Measurements from ENCODE around the gene WNT7B.
"Not testable (repeated sequence)": the region's sequence is repeated elsewhere in the genome, so short reads cannot be mapped to it uniquely, and the experiment has no call there.

WNT7B gene

GRCh38 chr22:46007848-46008261 is 30.9 kb upstream of the WNT7B start:
- no peak for DNase-seq

DNA sequence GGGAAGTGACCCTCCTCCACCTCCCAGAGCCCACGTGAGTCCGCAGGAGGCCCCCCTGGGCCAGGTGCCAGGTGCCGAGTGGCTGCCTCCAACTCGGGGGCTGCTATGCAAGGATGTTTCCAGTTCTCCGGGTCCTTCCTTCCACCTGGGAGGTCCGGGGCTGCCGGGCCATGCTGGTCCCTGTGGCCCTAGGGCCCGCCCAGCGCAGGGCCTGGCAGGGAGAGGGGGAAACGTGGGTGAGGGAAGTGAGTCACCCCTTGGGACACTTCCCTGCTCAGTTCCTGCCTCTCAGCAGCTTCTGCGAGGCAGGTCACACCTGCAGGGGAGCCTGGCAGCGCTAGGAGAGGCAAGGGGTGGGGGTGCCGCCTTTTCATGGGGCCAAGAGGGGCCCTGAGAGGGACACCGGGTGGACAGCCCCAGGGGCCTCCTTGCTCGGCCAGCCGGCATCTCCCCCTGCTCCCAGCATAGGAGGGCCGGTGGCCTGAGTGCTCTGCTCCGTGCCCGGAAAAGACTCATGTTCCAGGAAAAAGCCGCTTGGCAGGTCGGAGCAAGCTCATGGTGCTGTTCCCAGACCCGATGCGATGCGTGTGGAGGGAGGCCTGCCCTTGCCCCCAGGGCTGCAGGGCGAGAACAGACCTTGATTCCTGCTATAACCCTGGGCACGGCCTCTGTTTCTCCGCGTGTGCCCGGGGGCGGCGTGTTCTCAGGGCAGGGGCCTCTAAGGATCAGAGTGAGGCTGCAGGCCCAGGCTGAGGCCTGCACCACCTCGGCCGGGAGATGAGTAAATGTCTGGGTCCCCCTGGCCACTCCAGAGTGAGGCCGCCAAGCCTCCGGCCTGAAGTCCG is 30.3 kb upstream of the WNT7B start:
- no peak for DNase-seq

DNA sequence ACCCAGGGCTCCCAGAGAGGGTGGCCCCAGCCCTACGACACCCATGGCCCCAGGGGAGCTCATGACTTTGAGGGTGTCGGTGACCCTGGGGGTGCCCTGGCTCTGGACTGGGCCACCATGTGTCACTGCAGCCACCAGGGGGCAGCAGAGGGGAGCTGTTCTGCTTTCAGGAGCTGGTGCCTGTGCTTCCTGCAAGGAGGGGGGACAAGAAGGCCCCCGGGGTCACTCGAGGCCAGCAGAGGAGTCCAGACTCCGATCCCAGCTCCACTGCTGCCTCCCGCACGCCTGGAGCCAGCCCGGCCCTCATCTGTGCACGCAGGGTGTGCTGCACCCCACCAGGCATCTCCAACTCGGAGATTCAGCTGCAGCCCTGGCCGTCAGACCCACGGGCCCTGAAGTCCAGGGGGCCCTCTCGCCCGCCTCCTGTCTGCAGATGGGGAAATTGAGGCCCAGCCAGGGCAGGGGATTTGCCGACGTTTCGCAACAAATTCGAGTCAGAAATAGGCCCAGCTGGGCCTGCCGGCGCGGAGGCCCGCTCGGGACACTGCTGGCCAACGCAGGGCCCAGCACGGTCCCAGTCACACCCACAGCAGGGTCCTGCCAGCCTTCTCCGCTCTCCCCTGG is 29.5 kb upstream of the WNT7B start:
- DNase-seq: peak; percentile 96

DNA sequence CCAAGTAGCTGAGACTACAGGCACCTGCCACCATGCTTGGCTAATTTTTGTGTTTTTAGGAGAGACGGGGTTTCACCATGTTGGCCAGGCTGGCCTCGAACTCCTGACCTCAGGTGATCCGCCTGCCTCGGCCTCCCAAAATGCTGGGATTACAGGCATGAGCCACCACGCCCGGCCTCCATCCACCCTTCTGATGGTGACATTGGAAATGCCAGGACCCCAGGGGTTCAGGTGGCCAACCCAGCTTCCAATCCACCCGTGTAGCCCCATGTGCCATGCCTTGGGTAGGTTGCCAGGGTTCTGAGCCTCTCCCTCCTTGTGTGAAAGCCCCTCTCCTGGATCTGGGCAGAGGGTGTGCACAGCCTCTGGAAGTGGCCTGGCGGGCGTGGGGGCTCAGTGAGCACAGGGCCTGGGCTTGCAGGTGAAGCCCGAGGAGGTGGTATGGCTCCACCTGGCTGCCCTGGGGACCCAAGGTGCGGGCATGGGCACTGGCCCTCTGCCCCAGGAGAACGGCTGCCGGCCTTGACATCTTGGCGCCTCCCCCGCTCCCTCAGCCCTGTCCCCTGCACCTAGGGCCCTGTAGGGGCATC is 28.2 kb upstream of the WNT7B start:
- DNase-seq: not testable (repeated sequence)

DNA sequence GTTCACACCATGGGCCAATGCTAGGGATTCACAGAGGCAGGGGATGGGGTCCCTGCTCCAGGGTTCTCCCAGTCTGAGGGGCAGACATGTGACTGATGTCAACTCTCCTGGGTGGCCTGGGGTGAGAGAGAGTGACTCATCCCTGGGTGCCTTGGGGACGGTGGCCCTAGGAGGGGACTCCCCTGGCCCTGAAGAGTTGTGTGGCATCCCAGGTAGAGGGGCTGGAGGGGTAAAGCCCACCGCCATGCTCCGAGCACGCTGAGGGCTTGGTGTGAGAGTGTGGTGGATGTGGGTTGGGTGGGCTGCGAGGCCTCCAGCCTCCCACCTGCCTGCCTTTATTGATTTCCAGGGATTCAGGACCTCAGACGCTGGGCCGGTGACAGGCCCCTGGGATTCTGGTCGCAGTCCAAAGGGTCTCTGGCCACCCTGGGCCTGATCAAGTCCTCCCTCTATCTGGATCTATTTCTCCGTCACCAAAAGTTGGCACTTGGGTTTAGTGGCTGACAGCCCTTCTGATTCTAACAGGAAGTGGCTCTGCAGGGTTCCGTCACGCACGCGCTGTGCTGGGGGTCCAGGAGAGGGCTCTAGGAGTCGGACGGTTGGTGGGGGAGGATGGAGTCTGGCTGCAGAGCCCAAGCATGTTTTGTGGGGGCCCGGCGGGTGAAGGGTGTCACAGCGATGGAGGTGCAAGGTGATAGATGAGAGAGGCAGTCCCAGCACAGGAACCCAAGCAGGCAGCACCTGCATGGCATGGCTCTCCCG is 27.3 kb upstream of the WNT7B start:
- peak; percentile 40 for DNase-seq

DNA sequence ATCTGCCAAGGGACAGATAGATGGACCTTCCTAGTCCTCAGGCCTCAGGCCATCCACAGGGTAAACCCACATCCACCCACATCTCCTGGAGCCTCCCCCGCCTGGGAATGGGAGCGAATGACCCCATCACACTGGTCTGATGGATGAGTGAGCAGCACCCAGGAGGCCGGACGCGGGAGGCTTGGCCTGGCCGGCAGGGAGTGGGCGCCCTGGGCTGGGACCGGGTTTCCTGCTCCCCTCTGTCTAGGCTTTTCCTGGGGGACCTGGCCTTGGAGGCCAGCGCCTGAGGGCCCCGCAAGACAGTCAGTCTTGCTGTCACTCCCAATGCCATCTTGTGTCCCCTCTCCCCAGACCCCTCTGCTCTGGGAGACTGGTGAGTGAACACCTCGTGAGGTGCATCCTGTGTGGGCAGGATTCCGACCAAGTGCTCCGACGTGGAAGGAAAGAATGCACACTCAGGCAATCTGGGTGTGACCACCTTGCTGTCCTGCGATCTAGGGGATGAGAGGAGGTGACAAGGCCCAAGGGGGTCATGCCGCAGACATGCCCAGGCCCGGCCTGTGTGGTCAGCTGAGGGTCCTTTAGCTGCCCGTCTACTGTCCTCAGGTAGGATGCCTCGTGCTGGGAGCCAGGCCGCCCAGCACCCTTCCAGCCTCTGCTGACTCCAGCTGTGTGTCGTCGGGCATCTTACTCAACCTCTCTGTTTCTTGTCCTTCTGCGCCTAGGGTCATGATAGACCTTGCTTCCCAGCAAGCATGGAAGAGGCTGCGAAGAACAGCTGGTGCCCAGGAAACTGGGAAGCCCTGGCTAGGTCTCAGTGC is 26.5 kb upstream of the WNT7B start:
- no peak for DNase-seq

DNA sequence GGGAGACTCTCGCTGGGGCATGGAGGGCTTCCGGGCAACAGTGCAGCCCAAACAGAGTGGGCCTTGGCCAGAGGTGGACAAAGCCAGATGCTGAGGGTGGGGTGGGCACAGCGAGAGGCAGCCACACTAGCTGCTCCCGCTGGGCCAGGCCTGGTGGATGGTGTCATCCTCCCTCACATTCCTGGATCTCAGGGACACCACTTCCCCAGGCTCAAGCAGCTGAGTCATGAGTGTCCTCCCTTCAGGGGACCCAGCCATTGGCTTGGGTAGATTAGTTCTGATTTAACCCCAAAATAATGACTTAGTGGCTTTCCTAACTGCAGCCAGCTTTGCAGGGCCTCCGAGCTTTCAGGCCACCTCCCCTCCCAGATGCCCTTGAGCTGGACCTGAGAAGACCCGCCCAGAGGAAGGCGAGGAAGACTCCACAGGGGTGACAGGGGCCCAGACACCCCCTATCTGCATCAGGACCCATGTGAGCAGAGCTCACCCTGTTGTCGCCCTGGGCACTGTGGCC is 25.9 kb upstream of the WNT7B start:
- no peak for DNase-seq

DNA sequence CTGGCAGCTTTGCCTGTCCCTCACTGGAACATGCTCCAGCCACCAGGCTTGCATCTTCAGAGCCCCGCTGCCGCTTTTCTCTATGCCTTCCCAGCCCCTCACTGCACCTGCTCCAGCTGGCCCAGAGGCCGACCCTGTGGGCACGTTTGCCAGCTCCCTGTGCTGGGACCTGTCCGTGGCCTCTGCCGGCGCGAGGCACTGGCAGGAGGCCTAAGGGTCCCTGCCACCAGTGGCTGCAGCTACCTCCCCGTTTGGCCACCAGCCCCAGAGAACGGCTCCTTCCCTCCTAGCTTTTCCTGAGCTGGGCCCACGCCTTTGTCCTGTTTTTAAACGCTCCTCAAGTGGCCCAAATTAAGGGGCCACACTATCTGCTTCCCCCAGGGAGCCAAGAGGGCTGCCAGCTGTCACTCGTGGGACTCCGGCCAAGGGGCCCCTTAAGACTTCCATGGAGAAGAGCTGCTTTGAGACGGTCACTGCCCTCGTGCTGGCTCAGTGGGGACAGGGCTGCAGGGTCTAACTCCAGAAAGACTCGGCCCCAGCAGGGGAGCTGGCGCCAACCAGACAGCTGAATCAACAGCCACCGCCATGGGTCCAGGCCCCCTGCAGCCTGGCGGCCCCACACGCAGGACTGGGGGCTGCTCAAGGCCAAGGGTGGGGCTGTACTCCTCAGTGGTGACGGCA is 24.6 kb upstream of the WNT7B start:
- no peak for DNase-seq

- DNase-seq: no peak
Observed at GRCh38 chr22:46001046-46001425, 24.1 kb upstream of the WNT7B start.

DNA sequence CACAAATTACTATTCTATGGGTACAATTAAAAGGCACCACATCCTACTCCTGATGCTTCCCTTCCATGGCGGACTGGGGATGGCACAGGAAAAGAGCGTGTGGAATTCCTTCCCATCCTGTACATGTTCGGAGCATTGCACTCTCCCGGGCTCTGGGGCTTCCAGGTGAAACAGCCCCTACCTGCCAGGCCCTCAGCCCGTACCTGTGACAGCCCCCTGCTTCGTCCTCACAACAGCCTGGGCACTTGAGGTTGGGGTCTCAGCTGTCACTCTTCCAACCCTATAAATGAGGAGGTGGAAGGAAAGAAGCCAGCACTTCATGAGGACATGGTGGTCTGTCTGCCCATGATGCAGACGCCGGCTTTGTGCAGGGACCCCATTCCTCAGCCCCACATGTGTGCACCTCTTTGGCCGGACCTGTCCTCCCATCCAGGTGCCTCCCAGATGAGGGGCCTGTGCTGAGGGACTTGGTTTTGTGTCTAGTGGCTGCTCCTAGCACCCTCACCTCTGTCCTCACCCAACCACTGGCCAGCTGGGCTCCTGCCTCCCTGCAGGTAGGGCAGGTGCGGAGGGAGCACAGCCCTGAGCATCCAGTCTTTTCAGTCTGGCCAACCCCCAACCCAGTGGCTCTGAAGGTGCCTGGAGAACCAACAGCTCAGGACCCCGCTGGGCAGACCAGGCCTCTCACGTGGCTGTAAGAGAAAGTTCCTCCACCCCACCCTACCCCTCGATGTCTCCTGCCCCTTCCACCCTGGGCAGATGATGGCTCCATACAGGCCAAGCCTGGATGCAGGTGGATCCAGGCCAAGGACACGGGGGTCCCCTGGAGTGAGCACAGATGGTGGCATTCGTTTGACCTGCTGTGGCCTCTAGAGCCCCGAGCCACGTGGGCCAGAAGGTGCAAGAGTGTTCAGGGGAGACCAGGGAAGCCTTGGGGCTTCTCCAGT is 23.4 kb upstream of the WNT7B start:
- DNase-seq: no peak

- no peak for DNase-seq
Observed at GRCh38 chr22:45999379-45999971, 22.5 kb upstream of the WNT7B start.

GRCh38 chr22:45998638-45999378 is 21.8 kb upstream of the WNT7B start:
- no peak for DNase-seq

GRCh38 chr22:45997777-45998637 is 21.0 kb upstream of the WNT7B start:
- DNase-seq: no peak

GRCh38 chr22:45997077-45997776 is 20.3 kb upstream of the WNT7B start:
- DNase-seq: no peak

GRCh38 chr22:45996241-45997076 is 19.5 kb upstream of the WNT7B start:
- no peak for DNase-seq

- no peak for DNase-seq
Observed at GRCh38 chr22:45995405-45996101, 18.6 kb upstream of the WNT7B start.
